ENCODE results near the gene PTGDR.

The PTGDR gene

DNA sequence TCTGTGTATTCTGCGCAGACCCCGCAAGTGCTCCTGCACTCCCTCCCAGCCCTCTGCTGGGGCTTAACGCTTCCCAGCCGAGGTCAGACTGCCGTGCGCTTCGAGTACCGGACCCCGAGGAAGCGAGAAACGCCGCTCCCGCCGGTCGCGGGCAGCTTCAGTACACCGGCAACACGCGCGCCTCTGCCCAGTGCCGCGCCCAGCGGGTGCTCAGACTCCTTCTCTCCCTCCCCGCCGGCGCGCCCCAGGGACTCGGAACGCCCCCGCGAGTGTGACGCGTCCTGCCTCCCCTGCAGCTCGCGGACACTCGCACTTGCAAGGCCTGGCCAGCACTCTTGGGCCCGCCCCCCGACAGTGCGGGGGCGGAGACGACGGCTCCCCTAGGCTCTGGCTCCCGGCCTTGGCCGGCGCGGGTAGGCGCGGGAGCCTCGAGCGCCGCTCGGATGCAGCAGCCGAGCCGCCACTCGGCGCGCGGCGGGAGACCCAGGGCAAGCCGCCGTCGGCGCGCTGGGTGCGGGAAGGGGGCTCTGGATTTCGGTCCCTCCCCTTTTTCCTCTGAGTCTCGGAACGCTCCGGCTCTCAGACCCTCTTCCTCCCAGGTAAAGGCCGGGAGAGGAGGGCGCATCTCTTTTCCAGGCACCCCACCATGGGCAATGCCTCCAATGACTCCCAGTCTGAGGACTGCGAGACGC is 46.6 kb downstream of the PTGDR start, which contains the start of gene PTGER2:
Gene PTGER2 (plus strand): TSS at position 410 of the 692 bp plus-strand sequence. CDS start 237 bp downstream, at position 647.
- peak; percentile 76 for DNase-seq

DNA sequence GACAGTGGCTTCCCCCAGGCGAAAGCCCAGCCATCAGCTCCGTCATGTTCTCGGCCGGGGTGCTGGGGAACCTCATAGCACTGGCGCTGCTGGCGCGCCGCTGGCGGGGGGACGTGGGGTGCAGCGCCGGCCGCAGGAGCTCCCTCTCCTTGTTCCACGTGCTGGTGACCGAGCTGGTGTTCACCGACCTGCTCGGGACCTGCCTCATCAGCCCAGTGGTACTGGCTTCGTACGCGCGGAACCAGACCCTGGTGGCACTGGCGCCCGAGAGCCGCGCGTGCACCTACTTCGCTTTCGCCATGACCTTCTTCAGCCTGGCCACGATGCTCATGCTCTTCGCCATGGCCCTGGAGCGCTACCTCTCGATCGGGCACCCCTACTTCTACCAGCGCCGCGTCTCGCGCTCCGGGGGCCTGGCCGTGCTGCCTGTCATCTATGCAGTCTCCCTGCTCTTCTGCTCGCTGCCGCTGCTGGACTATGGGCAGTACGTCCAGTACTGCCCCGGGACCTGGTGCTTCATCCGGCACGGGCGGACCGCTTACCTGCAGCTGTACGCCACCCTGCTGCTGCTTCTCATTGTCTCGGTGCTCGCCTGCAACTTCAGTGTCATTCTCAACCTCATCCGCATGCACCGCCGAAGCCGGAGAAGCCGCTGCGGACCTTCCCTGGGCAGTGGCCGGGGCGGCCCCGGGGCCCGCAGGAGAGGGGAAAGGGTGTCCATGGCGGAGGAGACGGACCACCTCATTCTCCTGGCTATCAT is 47.3 kb downstream of the PTGDR start:
- DNase-seq: peak; percentile 42

DNA sequence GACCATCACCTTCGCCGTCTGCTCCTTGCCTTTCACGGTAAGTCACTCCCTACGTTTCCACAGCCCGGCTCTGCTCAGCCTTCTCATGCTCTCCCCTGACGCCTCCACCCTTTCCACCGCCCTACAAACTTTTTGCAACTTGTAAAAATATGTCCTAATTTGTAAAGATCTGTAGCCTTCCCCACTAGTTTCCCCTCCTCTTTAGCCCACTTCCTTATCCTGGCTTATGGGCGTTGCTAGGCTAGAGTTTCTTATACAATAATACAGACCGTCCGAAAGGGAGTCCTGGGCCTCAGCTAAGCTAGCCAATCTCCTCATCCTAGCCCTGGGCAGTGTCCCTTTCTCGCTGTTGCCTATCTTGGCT is 47.8 kb downstream of the PTGDR start:
- DNase-seq: no peak

DNA sequence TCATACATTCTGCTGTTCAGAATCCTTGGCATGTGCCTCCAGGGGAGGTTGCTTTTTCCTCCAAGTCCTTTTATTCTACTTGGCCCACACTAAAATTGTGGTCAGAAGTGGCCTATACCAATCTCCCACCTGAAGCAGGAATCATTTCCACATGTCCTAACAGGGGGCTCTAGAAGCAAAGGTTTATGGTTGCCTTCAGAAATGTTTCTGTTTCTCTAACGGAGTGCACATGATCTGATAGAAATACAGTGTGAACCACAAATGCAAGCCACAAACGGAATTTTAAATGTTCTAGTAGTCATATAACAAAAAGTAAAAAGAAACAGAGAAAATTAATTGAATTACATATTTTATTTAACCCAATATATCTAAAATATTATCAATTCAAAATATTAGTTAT is 50.6 kb downstream of the PTGDR start:
- DNase-seq: no peak

DNA sequence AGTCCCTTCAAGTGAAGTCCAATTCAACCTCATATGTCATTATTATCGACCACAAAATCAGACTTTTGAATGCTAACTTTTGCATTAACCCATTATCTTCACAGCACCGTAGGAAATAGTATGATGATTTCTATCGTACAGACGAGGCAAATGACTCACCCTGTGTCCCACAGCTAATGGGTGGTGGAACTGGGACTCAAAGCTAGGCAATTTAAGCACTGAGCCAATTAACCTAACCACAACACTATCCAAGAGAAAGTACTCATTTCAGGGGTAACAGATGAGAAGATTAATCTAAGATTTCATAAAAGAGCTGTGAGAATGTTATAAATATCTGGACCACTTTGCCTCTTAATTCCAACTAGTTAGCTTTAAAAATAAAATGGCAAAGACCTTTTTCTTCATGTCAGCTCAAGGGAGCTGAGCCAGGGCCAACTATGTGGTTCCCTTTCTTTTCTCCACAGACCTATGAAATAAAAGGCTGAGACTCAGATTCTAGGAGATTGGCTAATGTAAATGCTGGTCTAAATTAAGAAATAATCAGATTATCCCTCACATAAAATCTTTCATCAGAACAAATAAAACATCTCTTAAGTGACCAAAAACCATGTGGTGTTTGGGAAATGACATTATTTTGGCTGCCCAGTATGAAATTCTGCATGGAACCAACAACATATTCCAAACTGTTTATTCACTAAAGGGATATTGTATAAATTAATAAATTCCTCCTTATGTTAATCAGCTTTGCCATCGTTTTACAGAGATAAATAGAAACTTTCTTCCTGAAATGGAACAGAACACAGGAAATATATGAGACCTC is 51.5 kb downstream of the PTGDR start:
- no peak for DNase-seq

DNA sequence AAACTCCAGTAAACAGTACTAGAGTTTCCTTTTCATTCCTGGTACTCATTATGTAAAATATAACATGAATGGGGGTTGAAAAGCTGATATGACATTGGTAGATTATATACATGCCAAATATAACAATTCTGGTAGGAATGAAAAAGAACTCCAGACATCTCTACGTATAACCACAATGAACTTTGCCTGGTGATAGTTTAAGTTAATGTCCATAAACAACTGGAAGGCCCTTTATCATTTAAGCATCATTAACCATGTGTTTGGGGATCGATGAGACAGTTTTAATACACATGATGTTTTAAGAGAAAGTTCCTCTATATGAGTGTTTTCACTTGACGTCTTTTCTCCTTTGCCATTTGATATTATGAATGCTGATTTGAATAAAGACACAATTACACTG is 52.4 kb downstream of the PTGDR start:
- no peak for DNase-seq

DNA sequence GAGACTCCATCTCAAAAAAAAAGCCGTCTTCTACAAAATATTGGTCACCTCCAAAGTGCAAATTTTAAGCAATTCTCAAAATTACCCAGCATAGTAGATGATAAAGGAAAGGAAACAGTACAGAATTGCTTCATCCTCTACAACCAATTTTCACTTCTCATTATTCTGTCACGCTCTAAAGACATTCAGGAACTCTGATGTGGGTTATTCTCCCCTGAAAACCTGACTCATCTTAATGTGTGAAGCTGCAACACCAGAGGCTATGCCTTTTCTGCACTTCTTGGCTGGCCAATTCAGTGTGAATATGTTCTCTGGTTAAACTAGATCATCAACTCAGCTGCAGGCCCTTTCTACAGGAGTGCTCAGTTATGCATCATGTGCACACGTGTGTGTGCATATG is 57.6 kb downstream of the PTGDR start:
- DNase-seq: no peak

DNA sequence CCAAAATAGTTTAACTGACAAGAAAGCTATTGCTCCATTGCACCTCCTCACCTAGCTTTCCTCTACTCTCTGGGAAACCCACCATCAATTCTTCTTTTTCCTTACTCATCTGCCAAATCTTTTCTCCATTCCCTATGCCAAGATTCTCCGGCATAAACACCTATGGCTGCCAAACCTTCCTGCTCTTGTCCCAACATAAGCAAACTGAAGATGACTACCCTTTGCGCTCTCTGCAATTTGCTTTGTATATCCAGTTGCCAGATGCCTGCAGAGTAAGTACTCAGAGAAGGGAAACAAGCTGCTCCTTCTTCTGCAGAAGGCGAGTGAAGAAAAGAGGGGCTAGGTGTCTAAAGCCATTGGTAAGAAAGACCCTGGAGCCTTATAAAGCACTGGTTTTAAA is 58.1 kb downstream of the PTGDR start:
- DNase-seq: no peak

Measured in stimulated activated CD4-positive, alpha-beta T cell treated with anti-CD3 and anti-CD28 coated beads, Interleukin-4, amount 100 ng/mL, for 1 hour (primary cell).